ENCODE data around the gene CELF4. TPM values are rescaled to one million over a fixed set of nuclear protein-coding genes. Genes with fewer than 3 reads are reported as not detected.

The CELF4 gene
- total RNA-seq, 2 donors from 2014 or later = 1.4 TPM; not detected in 1

DNA sequence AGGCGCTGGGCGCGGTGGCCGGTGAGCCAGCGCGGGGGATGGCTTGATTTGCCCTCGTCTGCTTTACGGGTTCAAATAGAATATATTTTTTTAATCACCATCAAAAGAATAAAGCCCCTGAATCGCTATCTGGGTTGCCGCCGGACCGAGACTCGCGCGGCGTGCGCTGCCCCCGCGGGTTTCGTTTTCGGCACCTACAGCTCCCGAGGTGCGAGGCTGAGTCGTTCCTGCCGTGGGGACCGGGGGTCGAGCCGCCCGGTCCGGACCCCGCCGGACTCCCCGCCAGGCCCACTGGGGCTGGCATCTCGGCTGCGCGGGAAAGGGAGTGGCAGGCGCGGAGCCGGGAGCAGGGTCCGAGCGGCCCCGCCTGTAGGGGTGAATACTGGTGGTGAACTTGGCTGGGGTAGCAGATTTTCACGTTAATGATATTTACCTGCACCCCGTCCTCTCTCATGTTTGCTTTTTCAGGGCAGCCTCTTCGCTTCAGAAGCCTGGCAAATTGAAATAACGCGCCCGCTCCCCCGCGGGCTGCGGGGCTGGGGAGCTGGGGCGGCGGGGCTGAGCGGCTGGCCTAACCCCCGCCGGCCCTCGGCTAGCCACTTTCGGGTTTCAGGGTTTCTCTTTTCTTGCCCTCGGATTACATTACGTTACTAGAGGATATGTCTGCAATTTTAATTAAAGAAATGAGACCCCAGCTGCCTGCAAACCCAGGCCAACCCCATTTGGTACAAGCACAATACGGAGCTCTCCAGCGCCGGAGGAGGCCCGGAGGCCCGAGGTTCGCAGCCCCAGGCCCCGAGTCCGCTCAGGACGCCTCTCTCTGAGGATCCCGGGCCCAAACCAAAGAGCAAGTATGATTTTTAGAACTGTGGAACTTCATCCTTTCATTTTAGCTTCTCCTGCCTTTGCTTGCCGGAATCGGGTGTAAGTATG lies 1.7 kb upstream of the CELF4 start:
- H3K9ac ChIP-seq (ENCODE audit: low read depth in 2 of 2, low read length in 2 of 2) = no peak overlapping the region

DNA sequence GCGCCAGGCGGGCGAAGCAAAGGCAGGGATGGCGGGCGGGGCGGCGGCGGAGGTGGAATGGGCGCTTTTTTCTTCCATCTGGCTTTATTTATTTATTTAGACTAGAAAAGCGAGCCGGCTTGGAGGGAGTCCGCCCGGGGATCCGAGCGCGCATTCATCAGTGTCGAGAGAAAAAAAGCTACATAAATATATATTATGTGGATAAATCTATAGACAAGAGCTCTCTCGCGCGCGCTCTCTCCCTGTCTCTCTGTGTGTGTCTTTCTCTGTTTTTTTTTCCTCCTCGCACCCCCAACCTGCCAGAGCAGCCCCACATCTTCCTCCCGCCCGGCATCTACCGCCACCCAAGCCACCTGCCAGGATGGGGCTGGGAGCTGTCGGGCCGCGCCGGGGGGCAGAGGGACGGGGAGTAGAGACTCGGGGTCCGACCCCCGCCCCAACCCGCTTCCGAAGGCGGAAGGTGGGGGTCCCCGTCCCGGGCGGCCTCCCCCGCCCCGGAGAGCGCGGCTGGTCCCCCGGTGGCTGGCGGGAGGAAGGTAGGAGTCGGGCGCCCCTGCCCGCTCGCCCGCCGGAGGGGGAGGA lies 972 bp upstream of the CELF4 start:
- no peak overlapping the region for H3K9ac ChIP-seq (ENCODE audit: low read depth in 2 of 2, low read length in 2 of 2)
- H3K4me1 ChIP-seq = no peaks in the 10 kb centered on the region
- no peak overlapping the region for H3K27ac ChIP-seq
- no peak for DNase-seq
- H3K27me3 ChIP-seq = peaks cover 39% of the 10 kb centered on the region
- peak overlapping the region; percentile 24 for H3K4me3 ChIP-seq
- H3K36me3 ChIP-seq = no peaks in the 10 kb centered on the region
- TF ChIP-seq, protein P1, sequence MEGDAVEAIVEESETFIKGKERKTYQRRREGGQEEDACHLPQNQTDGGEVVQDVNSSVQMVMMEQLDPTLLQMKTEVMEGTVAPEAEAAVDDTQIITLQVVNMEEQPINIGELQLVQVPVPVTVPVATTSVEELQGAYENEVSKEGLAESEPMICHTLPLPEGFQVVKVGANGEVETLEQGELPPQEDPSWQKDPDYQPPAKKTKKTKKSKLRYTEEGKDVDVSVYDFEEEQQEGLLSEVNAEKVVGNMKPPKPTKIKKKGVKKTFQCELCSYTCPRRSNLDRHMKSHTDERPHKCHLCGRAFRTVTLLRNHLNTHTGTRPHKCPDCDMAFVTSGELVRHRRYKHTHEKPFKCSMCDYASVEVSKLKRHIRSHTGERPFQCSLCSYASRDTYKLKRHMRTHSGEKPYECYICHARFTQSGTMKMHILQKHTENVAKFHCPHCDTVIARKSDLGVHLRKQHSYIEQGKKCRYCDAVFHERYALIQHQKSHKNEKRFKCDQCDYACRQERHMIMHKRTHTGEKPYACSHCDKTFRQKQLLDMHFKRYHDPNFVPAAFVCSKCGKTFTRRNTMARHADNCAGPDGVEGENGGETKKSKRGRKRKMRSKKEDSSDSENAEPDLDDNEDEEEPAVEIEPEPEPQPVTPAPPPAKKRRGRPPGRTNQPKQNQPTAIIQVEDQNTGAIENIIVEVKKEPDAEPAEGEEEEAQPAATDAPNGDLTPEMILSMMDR (IDR thresholded peaks at IDR 0.05) = no peak
- no peaks in the 10 kb centered on the region for H3K9me3 ChIP-seq
- intact Hi-C loops (cut with DNase I) = no loop called here

More for the DNA sequence above, 1.7 kb upstream of the CELF4 start:
- Histone ChIP-seq H3K36me3 (no peaks in the 10 kb centered on the region), H3K27ac (no peak overlapping the region), H3K4me1 (no peaks in the 10 kb centered on the region), H3K4me3 (peak overlapping the region; percentile 24), H3K9me3 (no peaks in the 10 kb centered on the region), H3K27me3 (peaks cover 39% of the 10 kb centered on the region)
- TF ChIP-seq, protein P1 (IDR thresholded peaks at IDR 0.05) = no peak
- no peak for DNase-seq
- intact Hi-C loops (cut with DNase I) = no loop called here

DNA sequence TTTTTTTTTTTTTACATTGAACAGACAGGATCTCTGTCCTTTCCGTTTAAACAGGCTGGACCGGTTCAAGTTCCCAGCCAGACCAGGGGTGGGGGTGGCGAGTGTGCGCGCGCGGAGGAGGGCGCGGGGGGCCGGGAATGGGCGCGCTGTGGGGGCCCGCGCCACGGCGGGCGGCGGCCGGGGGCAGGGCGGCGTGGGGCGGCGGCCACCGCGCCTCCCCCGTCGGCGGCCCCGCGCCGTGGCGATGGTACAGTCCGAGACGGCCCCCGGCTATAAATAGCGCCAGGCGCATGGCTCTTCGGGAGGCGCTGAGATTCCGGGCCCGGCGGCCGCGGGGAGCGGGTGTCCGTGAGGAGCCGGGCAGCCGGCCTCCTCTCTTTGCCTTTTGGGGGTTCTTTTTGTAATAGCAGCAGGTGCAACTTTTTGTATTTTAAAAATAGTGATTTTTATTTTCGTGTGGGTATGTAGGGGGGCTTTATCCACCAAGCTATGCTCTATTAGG lies 430 bp upstream of the CELF4 start:
- Histone ChIP-seq H3K27ac (no peak overlapping the region), H3K36me3 (no peaks in the 10 kb centered on the region), H3K27me3 (peaks cover 39% of the 10 kb centered on the region), H3K9me3 (no peaks in the 10 kb centered on the region), H3K4me3 (peak overlapping the region; percentile 24), H3K9ac (ENCODE audit: low read depth in 2 of 2, low read length in 2 of 2) (no peak overlapping the region), H3K4me1 (no peaks in the 10 kb centered on the region)
- intact Hi-C loops (cut with DNase I) = no loop called here
- DNase-seq = no peak
- TF ChIP-seq, protein P1 (IDR thresholded peaks at IDR 0.05) = no peak

DNA sequence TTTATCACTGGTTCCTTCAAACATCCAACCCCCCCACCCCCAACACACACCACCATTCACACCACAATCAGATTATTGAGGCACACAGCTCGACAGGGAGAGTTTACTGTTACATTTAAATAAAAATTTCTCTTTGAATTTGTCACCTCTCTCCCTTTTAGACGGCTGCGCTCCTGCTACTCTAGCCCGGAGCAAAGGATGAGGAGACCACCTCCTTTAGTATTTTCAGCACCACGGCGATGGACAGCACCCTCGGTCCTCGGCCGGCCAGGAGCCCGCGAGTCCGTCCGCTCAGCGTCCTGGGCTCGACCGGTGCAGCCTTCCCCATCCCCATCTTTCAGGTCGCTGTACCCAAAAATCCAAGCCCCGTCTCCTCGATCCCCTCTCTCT lies 892 bp downstream of the CELF4 start:
- intact Hi-C loops (cut with DNase I) = no loop called here
- TF ChIP-seq, protein P1 (IDR thresholded peaks at IDR 0.05) = no peak
- no peak overlapping the region for H3K27ac ChIP-seq
- peaks cover 39% of the 10 kb centered on the region for H3K27me3 ChIP-seq
- H3K9me3 ChIP-seq = no peaks in the 10 kb centered on the region
- no peak overlapping the region for H3K9ac ChIP-seq (ENCODE audit: low read depth in 2 of 2, low read length in 2 of 2)
- no peak overlapping the region for H3K4me3 ChIP-seq
- DNase-seq = peak; percentile 33
- no peaks in the 10 kb centered on the region for H3K36me3 ChIP-seq
- no peaks in the 10 kb centered on the region for H3K4me1 ChIP-seq

DNA sequence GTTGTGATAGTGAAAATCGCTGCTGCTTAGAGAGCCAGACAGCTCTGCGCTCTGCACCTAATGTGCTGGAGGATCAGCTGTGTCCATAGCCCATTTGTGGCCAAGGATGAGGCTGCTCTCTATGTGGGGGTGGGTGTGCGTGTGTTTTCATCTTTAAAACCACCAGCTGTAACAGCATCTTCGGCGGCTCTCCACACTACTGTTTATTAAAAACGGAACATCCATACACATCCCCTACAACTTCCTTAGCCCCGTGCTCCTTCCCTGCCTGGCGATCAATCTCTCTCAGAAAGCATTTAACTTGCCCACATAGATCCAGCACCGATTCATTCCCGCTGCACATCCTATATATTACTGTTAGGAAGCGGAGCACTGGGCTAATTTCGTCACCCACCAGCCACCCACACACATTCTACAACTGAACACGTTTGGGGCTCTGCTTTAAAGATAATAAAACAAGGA lies 1.6 kb downstream of the CELF4 start:
- TF ChIP-seq, protein P1 (IDR thresholded peaks at IDR 0.05) = no peak
- Histone ChIP-seq H3K9ac (ENCODE audit: low read depth in 2 of 2, low read length in 2 of 2) (no peak overlapping the region), H3K4me3 (no peak overlapping the region), H3K36me3 (no peaks in the 10 kb centered on the region), H3K27me3 (peaks cover 39% of the 10 kb centered on the region), H3K9me3 (no peaks in the 10 kb centered on the region), H3K27ac (no peak overlapping the region), H3K4me1 (no peaks in the 10 kb centered on the region)
- no peak for DNase-seq
- intact Hi-C loops (cut with DNase I) = no loop called here

Data from colonic mucosa (tissue), 4 donors.